HG03175 (cell line): ENCODE measurements around the gene NOM1.

Experiments used
- ATAC-seq: cut with Tn5 transposase; IDR thresholded peaks from one replicate; pipeline ENCODE4 v1.9.1; 2021; ENCODE audit warnings: mild to moderate bottlenecking, moderate library complexity; ENCODE audit not compliant: unreplicated experiment

NOM1 gene

GRCh38 chr7:156979711-156980110 lies 30.2 kb downstream of the NOM1 start:
- ATAC-seq, result no peak

- no peak for ATAC-seq
Observed at GRCh38 chr7:156984174-156984891, 34.8 kb downstream of the NOM1 start.

DNA sequence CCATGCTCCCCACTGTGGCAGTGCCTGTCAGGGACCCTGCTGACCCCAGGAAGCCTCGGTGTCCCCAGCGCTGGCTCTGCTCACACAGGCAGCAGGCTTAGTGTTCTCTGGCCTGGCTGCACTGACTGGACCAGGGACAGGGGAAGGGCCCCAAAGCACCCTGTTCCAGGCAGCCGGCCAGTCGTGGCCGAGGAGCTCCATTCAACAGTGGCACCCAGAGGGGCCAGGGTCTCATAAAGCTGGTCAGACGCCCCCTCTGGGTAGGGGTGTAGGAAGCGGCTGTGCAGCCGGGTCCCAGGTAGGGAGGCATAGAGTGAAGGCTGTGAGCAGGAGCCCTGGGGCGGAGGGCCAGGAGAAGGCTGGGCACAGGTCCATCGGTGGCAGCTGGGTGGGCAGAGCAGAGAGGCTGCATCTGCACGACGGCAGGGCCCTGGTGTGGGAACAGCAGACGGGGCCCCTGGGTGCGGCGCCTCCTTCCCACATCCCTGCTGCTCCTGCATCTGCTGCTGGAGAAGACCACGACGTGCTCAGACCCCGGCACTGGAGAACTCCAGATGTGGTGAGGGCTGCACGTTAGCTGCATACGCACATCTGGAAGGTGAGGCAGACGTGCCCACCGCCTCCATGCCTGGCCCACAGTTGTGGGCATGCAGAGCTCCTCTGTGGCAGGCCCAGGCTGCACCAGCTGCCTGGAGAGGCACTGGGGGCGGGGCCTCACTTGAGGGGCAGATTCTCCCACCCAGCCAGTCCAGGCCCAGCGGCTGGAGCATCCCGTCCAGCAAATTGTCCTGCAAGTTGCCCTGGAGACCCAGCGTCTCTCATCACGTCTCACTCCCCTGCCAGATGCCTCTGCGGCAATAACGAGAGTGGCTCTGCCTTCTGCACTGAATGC lies 35.8 kb downstream of the NOM1 start:
- ATAC-seq, result no peak

- no peak for ATAC-seq
Observed at GRCh38 chr7:156986378-156986777, 36.9 kb downstream of the NOM1 start.

DNA sequence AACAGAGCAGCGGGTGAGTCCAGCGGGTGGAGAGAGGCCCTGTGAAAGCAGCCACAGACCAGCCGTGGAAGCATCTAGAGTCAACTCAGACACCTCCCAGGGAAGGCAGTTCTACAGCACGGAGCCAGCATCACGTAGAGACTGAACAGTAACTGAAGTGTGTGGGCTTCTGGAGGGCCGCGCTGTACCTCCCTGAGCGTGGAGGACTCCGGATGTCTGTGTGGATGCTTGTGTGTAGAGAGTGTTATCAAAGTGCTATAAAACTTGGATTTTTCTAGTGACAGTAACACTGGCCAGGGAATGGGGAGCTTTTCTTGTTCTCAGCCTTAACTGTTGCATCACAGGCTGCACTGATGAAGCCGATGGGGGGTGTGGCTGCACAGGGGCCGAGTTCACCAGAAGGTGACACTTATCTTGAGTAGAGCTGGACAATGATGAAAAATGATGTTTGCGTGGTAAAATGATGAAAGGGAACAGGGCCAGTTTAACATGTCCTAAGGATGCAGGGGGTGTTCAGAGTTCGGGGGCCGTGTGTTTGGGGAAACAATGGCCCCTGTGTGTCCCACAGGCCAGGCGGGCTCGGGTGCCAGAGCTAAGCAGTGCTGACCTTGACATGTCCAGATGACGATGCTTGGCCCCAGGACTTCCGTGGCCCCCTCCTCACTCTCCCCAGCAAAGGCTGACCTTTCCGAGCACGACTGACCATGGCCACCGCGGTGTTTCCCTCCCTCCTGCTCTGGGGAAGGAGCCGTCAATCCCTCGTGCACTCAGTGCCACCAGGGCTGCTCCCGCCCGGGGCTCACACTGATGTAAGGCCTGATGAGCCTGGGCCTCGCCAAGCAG lies 39.1 kb downstream of the NOM1 start:
- no peak for ATAC-seq

DNA sequence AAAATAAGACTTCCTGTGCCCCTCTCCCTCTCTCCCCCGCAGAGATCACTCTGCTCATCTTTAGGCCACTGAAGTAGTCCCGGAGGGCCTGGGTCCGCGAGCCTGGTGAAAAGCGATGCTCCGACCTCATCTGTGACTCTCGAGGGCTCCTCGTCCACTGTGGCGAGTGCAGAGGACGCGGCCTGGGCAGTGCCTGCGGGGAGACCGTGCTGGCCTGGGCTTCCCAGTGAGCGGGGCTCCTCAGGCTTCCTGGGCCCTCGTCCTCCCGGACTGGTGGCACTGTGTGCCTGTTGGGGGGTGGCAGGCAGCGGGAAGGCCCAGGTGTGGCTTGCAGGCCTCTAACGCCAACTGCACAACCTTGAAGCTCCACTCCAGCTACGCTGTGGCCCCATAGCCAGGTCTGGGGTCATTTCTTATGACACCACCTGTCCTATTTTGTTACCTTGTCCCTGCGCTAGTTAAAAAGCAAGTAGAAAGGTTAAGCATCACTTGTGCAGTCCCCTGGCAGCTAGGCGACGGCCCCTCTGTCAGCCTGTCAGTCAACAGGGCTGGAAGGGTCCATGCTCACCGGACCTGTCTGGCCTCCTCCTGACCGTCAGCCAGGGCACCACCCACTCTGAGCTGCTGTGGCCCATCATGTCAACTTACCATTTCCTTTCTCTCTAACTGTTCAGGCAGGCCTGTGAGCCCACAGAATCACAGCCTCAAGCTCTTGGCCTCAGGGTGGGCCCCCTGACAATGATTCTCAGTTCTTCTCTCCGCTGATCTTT lies 40.4 kb downstream of the NOM1 start:
- no peak for ATAC-seq

DNA sequence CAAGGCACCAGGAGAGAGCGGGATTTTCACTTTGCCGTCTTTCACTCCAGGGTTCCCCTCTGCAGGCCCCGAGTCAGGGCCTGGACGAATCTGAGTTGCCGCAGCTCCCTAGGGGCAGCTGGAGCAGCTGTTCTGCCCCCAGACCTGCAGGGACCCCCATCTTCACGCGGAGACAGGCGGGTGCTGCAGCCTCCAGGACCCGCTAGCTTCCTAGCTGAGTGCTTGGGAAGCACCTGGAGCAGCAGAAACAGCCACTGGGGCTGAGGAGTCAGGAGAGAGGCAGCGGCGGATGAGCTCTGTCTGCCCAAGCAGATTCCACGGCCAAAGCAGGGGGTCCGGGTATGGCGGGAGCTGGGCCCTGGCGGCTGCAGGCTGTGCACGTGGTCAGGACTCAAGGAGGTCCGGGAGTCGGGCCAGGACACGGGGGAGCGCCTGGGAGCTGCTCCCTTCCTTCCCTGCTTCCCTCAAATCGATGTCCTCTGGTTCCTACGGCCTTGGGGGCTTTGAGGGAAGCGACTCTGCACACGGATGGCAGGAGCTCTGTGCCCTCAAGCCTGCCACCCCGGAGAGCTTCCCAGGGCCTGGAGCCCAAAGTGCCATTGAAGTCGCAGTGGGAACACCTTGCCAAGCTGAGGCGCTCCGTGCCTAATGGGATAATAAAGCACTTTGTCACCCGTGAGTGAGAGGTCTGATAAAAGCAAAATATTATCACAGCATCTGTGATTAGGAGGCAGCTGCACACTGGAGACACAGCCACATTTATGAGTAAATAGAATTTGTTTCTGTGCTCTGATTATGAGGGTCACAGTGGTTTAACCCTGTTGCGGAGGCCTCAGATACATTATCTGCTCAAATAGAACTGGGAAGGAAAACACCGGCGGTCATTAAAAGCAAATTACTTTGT lies 43.8 kb downstream of the NOM1 start:
- ATAC-seq, result no peak

DNA sequence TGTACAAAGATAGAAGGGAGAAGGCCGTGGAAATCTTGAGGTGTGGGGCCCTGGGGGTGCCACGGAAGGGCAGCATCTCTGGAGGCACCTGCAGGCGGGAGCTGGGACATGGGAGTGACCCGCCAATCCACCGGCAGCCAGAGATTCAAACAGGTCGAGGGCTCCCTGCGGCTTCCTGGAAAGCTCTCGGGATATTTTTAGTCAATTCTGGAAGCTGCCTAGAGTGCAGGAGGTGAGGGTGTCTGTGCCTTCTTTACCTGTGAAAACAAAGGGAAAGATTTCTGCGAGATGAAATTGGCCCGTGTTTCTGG lies 44.4 kb downstream of the NOM1 start:
- no peak for ATAC-seq

DNA sequence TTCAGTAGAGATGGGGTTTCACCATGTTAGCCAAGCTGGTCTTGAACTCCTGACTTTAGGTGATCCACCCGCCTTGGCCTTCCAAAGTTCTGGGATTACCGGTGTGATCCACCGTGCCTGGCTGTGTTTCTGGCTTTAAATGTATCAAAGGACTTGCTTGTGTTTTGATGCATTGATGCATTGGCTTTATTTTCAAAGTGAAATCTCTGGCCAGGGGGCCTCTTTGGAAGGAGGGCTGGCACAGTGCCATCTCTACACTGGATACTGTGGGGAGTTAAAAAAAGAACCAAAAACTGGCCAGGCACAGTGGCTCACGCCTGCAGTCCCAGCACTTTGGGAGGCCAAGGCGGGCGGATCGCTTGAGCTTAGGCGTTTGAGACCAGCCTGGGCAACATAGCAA lies 44.9 kb downstream of the NOM1 start:
- no peak for ATAC-seq

DNA sequence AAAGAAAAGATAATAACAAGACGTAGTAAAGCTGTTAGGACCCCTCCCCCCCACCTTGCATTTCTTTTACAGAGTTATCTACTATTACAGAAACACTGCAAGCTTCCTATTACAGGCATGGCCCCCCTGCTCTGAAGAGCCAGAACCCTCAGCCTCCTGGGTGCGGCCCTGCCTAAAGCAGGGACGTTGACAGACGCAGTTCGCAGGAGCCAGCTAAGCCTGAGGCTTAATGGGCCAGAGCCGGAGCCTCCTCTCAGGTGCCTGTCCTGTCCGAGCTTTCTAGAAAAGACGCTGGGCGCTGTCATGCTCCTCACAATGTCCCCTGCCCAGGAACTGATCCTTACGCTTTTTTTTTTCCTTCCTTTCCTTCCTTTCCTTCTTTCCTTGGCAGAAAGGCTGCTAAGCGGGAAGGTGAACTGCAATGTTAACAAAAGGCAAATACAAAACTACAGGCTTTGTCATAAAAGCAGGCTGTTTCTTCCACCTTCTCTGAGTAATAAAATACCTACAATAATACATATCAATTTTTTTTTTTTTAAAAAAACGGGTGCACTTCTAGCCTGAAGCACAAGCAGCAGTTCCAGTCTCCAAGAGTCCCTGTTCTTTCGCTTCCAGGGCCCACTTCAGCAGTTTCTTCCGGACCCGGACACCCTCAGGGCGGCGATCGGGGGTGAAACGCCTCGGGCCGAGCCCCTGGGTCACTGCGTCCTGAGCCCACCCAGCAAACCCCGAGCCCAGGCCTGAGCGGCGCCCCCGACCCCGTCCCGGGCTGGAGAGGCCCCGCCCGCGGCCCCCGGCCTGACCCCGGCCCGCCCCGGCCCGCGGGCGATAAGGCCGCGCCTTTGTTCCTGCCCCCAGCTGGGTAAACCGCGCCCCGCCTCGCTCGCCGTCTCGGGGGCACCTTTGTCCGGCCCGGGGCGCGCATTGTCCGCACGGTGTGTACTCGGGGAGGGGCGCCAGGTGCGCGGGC lies 49.8 kb downstream of the NOM1 start:
- peak; percentile 27 for ATAC-seq

GRCh38 chr7:156999958-157000726 lies 50.6 kb downstream of the NOM1 start:
- peak; percentile 38 for ATAC-seq

- no peak for ATAC-seq
Observed at GRCh38 chr7:157000741-157001653, 51.5 kb downstream of the NOM1 start.

DNA sequence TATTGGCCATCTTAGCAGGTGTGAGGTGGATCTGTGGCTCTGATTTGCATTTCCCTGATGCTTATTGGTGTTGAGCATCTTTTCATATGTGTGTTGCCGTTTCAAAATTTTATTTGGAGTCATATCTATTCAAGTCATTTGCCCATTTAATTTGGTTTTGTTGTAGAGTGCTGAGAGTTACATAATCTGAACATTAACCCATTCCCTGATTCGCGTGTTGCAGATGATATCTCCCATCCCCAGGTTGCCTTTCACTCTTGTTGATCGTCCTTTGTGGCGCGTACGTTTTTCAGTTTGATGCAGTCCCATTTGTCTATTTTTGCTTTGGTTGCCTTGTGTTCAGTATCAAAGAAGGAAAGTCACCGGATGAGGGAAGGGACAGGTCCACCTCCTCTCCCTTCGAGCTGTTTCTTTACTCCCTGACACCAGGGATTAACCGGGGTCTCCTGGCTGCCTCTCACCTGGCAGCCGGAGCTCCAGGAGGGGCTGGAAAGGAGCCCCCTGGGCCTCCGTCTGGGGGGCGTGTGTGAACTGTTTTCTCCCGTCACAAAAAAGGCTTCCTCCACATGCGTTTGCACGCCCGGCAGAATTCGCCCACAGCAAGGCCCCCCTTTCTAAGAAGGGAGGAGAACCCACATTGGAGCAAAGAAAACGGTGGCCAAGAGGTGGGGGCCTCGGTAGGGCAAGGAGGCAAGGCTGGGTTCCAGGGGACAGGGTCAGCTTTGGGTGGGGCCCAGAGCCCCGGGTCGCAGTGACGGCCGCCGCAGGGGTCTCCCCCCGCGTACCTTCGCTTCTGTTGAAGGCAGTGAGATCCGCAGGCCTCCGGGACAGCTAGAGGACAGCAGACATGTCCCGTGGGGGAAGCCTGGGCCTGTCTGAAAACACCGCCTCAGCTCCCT lies 52.7 kb downstream of the NOM1 start:
- no peak for ATAC-seq

- no peak for ATAC-seq
Observed at GRCh38 chr7:157002819-157003421, 53.4 kb downstream of the NOM1 start.

- no peak for ATAC-seq
Observed at GRCh38 chr7:157003445-157003755, 53.9 kb downstream of the NOM1 start.
